GM12873 (cell line): ENCODE results near the gene TRIAP1.

Experiments
- CTCF ChIP-seq: IDR thresholded peaks from 2 replicates; pipeline ENCODE4 v1.5.1; 2012; ENCODE audit warnings: low read depth, mild to moderate bottlenecking, moderate library complexity, low read length, control low read depth; ENCODE audit not compliant: insufficient read depth; ENCODE audit errors: missing control alignments

Gene TRIAP1

DNA sequence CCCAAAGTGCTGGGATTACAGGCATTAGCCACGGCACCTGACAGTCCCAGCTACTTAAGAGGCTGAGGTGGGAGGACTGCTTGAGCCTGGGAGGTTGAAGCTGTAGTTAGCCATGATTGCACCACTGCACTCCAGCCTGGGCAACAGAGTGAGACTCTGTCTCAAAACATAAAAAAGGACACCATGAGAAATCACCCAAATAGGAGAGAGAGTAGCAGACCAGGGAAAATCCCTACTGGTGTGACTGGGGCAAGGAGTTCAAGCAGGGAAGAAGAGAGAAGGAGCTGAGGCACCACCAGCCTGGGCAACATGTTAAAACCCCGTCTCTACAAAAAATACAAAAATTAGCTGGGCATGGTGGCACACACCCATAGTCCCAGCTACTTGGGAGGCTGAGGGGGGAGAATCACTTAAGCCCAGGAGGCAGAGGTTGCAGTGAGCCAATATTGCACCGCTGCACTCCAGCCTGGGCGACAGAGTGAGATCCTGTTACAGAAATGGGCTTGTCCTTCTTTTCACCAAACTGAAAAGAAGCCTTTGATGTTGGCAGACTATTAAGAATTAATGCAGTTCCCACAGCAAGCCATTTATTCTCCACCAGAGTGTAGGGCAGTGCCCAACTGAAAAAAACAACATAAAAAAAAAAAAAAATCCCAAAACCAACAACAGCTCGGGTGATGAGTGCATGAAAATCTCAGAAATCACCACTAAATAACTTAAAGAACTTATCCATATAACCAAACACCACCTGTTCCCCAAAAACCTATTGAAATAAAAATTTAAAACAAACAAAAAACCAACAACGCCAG is 27.8 kb upstream of the TRIAP1 start:
- TF ChIP-seq CTCF: no peak

- no peak for TF ChIP-seq CTCF
Measured at GRCh38 chr12:120472521-120472920, 26.3 kb upstream of the TRIAP1 start.

DNA sequence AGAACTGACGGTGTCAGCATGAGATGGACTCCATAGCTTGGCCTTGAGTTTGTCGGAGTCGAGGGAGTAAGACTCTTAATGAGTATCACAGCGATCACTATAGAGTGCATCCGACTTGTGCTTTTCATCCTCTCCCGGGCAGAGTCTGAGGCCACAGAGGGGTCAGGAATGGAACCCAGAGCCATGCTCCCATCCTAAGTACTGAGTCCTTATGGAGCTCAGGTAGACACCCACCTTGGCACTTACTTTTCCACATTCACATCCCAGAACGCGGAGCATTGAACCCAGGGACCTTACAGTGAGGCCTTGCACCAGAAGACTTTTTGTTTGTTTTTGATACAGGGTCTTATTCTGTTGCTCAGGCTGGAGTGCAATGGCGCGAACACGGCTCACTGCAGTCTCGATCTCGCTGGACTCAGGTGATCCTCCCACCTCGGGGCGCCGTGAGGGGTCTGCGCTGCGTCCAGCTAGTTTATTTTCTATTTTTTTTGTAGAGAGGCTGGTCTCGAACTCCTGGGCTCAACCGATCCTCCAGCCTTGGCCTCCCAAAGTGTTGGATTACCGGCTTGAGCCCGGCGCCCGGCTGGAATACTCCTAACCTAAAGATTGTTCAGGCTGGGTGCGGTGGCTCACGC is 24.1 kb upstream of the TRIAP1 start:
- no peak for TF ChIP-seq CTCF

GRCh38 chr12:120469450-120470149 is 23.4 kb upstream of the TRIAP1 start, which contains the start of gene SRSF9:
Gene SRSF9 (minus strand): TSS chr12:120469748. CDS start chr12:120469609, 139 bp downstream.
- TF ChIP-seq CTCF: peak; percentile 96

- TF ChIP-seq CTCF: no peak
Measured at GRCh38 chr12:120468821-120469449, 22.8 kb upstream of the TRIAP1 start.

DNA sequence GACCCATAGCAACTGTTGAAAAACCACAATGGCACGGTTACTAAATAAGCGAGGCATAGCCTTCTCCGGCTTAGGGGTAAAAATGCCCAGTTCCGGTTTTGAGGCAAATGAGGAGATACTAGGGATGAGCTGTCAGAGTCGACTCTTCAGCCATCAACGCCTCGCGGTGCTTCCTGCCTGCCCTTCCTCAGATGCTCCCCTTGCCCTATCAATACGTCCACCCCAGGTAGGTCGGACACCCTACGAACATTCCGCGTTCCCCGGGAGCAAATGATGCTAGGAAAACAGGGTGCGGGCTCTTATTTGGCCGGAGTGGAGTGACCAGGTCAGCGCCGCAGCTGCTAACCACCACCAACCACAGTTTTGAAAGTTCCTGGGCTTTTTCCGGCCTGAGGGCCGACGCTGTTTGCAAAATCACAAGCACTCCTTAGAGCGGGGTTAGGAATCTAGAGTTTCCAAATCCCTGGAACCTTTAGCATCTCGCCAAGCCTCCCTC is 22.2 kb upstream of the TRIAP1 start:
- TF ChIP-seq CTCF: no peak
